Measurements from ENCODE around the gene ELK4. TPM values are rescaled to one million over a fixed set of nuclear protein-coding genes. Genes with fewer than 3 reads are reported as not detected.

ELK4 gene
- total RNA-seq, 1 donor, result 74.4 TPM

DNA sequence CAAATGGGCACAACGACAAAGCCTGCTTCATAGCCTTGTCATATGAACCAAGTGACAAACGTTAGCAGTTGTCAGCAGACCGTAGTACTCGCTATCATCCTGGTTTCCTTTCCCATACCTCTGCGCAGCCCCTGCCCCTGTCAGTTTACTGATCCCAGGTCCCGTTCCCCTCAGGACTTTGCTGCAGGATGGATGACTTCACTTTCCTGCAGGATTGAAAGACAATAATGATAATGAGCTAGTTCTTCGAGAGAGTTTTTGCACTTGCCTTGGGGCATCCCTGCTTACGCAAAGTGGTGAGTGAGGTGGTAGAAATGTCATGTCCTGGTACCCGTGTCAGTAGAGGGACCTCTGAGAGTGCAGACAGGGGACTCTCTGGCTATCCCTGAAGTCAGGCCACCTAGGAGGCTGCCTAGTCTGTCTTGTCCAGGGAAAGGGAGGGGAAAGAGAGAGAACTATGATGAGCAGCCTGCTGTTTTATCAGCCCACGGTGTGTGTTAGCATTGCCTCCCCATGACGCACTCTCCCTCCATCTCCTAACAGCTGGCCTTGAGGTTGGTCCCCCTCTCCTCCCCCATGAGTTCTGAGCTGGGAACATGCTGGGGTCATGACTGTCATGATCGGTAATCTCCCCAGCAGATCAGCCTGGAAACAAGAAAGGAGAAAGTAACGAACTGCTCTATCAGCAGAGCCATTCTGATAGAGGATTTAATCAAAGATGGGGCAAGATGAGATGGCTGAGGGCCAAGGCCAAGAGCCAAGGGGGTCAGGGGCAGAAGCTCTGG lies 53.7 kb downstream of the ELK4 start:
- no peaks in the 10 kb centered on the region for H3K27me3 ChIP-seq (ENCODE audit: insufficient read depth, low read length)
- peaks cover 3% of the 10 kb centered on the region for H3K4me1 ChIP-seq (ENCODE audit: insufficient read depth, low read length)
- H3K9me3 ChIP-seq (ENCODE audit: low read depth, low read length), result no peaks in the 10 kb centered on the region
- no peak overlapping the region for H3K4me3 ChIP-seq (ENCODE audit: low read length)

DNA sequence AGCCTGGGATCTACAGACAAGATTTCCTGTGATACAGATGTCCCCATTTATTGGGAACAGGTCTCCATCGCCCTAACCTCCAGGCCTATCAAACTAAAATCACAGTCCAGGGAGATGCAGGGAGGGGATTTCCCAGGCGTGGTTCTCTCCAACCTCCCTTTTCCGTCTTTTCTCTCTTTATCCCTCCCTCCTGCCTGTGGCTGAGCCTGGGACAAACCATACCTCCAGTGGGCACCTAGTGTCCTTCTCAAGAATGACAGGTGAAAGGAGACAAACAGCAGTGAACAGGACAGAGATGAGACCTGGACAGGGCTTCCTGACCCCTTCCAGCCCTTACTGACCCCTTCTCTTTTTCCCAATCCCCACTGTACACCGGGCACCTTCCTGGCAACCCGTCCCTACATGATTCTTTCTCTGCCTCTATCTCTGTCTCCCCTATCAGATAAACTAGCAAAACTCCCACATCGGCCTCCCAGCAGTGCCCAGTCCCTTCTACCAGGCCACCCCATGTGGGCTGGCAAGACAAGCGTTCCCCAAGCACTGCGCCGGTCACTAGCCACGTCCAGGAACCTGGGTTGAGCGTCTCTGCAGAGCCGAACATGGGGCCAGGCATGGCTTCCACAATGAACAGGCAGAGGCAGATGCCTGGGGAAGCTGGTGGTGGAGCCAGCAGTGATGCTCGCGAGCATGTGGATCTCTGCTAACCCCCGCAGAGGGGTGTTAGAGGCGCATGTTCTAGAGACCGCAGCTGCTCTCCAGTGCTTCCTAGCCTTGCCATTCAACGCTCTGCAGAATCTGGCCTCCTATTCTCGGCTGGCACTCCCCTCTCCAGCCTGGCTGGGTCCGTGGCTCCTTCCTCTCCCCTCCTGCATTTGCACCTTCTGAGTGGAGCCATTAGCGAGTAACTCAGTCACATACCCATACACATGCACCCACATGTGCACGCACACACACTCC lies 54.7 kb downstream of the ELK4 start:
- Histone ChIP-seq H3K4me3 (ENCODE audit: low read length) (no peak overlapping the region), H3K27me3 (ENCODE audit: insufficient read depth, low read length) (no peaks in the 10 kb centered on the region), H3K9me3 (ENCODE audit: low read depth, low read length) (no peaks in the 10 kb centered on the region), H3K4me1 (ENCODE audit: insufficient read depth, low read length) (peaks cover 2% of the 10 kb centered on the region)

DNA sequence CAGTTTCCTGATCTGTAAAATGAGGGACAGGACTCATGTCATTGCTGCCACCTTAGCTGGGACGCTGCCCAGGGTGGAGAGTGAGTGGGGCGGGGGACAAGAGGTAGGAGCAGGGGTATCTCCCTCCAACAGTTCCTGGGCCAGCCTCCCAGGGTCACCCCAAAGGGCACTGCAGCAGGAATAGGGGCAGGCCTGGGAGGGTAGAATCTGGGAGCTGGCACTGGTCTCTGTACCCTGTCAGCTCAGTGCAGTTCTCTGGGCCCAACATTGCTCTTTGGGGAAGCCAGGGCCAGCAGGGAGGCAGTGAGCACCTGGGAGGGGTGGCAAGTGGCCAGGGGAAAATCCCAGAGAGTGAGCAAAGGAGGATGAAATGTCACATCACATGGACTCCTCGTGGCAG lies 55.8 kb downstream of the ELK4 start:
- no peaks in the 10 kb centered on the region for H3K4me1 ChIP-seq (ENCODE audit: insufficient read depth, low read length)
- no peak overlapping the region for H3K4me3 ChIP-seq (ENCODE audit: low read length)
- H3K27me3 ChIP-seq (ENCODE audit: insufficient read depth, low read length), result peaks cover 2% of the 10 kb centered on the region
- H3K9me3 ChIP-seq (ENCODE audit: low read depth, low read length), result no peaks in the 10 kb centered on the region

DNA sequence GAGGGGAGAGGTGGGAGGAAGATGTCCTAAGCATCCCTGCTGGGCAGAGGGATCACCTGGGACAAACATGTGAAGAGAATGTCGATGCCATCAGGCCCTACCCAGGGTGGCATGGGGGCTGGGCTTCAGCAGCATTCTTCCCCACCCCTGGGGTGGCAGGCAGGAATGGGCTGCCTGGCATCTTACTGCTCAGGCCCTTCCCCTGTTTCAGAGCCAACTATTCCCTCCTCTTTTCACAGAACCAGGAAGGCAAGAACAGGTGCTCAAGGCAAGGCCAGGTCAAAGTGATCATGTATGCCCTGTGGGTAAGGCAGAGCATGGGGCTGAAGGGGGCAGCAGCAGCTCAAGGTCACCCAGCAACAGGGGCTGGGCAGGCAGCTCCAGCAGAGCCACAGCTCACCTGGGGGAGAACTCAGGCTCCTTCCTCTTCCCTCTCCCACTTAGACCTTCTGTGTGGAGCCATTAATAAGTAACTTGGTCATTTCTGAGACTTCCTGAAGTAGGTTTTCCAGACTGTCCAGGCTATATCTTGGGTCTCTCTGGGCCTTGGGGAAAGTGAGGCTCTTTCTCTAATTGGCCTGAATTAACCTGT lies 56.4 kb downstream of the ELK4 start:
- H3K4me1 ChIP-seq (ENCODE audit: insufficient read depth, low read length), result no peaks in the 10 kb centered on the region
- no peaks in the 10 kb centered on the region for H3K9me3 ChIP-seq (ENCODE audit: low read depth, low read length)
- H3K27me3 ChIP-seq (ENCODE audit: insufficient read depth, low read length), result peaks cover 5% of the 10 kb centered on the region
- H3K4me3 ChIP-seq (ENCODE audit: low read length), result no peak overlapping the region

DNA sequence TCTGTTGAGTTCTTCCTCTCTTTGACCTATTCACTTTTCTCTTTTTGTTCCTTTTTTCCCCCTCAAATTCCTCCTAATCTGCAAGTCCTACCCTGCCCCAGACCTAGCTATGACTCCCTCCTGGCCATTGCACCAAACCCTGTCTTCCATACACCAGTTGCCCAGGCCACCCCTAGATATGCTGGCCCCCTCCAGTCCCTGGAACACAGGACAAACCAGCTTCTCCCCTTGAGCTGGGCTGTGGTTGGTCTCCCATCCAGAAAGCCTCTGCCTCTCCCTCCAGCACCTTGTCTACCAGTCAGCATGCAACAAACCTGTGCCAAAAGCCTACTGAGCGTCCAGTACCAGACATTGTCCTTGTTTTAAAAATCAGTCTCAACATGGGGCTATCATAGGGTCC lies 59.4 kb downstream of the ELK4 start:
- peaks cover 26% of the 10 kb centered on the region for H3K27me3 ChIP-seq (ENCODE audit: insufficient read depth, low read length)
- H3K9me3 ChIP-seq (ENCODE audit: low read depth, low read length), result no peaks in the 10 kb centered on the region
- no peak overlapping the region for H3K4me3 ChIP-seq (ENCODE audit: low read length)
- H3K4me1 ChIP-seq (ENCODE audit: insufficient read depth, low read length), result no peaks in the 10 kb centered on the region

DNA sequence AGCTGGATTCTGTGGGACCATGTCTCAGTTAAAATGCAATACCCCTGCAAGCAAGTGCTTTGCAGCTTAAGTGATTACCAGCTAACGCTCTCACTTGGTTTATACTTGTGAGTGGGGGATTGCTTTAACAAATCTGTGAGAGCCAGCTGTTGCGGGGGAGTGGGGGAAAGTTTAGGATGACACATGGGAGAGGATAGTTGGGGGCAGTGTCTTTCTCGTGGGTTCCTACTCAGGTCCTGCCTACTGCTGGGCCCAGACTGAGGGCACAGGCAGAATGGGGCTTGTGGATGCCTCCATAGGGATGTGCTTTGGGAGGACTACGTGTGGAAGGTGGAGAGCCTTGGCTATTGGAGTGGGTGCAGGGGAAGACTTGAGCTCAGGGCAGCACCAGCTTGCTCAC lies 60.1 kb downstream of the ELK4 start:
- H3K27me3 ChIP-seq (ENCODE audit: insufficient read depth, low read length), result peaks cover 33% of the 10 kb centered on the region
- no peak overlapping the region for H3K4me3 ChIP-seq (ENCODE audit: low read length)
- no peaks in the 10 kb centered on the region for H3K4me1 ChIP-seq (ENCODE audit: insufficient read depth, low read length)
- no peaks in the 10 kb centered on the region for H3K9me3 ChIP-seq (ENCODE audit: low read depth, low read length)

DNA sequence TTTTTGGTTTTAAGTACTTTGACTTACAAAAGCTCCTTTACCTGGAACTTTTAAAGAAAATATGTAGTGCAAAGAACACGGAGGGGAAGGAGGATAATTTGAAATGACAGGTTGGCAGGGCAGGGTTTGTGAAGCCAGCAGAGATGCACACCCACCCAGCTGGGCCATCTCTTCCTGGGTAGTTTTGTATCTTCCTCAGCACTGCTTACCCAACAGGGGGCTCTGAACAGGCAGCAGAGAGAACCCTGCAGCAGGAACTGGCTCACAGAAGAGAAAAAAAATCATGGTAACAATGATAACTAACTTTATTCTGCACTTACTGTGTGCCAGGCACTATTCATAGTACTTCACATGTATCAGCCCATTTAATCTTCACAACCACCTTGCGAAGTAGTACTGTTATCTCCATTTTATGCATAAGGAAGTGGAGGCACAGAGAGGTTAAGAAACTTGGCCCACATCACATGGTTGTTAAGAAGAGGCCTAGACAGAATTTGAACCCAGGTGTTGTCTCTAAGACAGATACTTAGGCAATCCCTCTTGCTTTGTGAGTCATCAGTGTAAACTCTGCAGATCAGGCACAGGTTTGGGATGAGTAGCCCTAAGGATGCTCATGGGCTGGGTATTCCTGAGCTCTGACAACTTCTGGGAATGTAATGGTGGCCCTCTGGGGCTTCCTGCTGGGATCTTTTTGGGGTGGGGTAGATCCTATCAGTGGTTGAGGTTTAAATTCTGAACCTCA lies 60.8 kb downstream of the ELK4 start:
- H3K4me1 ChIP-seq (ENCODE audit: insufficient read depth, low read length), result no peaks in the 10 kb centered on the region
- no peak overlapping the region for H3K4me3 ChIP-seq (ENCODE audit: low read length)
- peaks cover 39% of the 10 kb centered on the region for H3K27me3 ChIP-seq (ENCODE audit: insufficient read depth, low read length)
- H3K9me3 ChIP-seq (ENCODE audit: low read depth, low read length), result no peaks in the 10 kb centered on the region

DNA sequence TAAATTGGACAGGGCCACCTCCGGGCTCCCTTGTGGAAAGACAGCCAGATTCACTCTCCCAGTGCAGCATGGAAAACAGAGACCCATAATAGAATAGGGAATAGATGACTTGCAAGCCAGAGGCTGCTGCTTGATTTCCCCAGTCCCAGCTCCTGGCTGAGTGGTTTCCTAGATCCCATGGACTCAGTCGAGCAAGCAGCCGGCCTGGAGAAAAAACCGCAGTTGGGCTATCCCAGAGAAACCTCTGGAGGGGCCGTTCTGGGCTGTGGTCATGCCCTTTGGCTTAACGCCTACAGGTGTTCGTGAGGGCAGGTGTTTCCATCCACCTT lies 61.7 kb downstream of the ELK4 start:
- peaks cover 44% of the 10 kb centered on the region for H3K27me3 ChIP-seq (ENCODE audit: insufficient read depth, low read length)
- no peaks in the 10 kb centered on the region for H3K4me1 ChIP-seq (ENCODE audit: insufficient read depth, low read length)
- H3K4me3 ChIP-seq (ENCODE audit: low read length), result no peak overlapping the region
- H3K9me3 ChIP-seq (ENCODE audit: low read depth, low read length), result no peaks in the 10 kb centered on the region

DNA sequence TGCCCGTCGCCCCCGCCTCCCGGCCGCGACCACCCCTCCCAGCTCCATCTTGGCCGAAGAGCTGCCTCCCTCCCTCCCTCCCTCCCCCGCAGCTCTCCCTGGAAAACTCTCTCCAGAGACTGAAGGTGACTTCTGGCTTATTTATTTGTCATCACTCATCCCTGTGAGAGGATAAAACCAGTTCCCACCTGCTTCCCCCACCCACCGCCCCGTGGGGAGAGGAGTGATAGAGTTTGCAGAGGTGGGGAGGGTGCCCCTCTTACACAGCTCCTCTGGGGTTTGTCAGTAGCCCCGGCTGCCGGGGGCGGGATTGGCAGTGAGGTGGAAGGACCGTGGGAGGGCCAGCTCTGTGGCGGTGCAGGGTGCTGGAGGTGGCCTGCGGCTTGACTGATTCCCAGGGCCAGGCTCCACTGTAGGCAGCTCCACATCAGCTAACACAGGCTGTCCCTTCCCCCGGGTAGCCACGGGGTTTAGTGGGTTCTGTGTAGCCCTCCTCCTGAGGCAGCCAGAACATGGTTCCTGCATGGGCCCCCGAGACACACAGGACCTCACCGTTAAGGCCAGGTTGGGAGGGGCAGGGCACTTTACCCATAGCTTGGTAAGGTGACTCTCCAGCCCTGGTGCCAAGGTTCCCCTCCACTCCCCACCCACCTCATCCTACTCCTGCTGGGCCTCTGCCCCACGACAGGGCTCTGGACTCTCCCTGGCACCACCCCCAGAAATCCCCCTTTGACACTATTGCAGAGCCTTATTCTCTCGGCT lies 62.2 kb downstream of the ELK4 start:
- Histone ChIP-seq H3K27me3 (ENCODE audit: insufficient read depth, low read length) (peaks cover 44% of the 10 kb centered on the region), H3K4me1 (ENCODE audit: insufficient read depth, low read length) (no peaks in the 10 kb centered on the region), H3K4me3 (ENCODE audit: low read length) (no peak overlapping the region), H3K9me3 (ENCODE audit: low read depth, low read length) (no peaks in the 10 kb centered on the region)

DNA sequence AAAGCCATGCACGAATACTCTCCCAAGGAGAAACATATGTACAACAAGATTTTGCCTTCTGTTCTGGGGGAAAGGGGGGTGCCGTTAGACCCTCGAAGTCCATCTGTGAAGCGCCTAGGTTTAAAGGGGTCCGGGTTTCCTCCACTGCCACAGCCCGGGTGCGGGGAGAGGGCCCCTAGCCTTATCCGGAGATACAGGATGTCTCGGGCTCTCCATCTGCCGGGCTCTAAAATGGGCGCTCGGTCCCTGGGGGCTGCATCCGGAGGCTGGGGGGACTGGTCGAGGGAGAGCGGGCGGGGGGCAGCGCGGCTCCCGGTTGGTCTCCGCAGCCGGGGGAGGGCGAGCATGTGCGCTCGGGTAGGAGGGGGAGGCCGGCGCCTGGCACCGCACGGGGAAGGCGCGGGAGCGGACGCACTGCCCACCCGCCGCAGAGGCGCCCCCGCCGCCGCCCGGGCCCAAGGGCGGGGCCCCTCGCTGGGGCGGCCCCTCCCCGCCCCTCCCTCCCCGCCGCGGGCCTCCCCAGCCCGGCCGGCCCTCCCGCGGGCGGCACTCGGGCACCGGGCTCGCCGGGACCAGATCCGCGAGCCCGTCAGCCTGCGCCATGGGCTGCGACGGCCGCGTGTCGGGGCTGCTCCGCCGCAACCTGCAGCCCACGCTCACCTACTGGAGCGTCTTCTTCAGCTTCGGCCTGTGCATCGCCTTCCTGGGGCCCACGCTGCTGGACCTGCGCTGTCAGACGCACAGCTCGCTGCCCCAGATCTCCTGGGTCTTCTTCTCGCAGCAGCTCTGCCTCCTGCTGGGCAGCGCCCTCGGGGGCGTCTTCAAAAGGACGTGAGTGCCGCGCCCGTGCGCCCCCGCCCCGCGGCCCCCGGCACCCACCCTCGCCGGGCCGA lies 63.1 kb downstream of the ELK4 start:
- no peak overlapping the region for H3K4me3 ChIP-seq (ENCODE audit: low read length)
- peaks cover 47% of the 10 kb centered on the region for H3K27me3 ChIP-seq (ENCODE audit: insufficient read depth, low read length)

DNA sequence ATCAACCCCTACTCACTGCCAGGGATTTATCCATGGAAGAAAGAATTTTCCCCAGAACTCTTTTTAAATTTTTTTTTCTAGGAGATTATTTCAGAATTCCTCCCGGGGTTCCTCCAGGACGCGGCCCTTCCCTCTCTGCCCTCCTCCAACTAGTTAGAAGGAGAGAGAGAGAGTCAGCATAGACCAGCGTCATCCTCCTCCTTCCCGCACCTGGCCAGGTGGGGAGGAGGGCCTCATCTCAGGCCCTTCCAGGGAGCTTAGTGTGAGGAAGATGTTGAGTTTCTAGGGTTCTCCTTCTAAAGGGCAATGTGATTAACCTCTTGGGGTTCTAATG lies 63.7 kb downstream of the ELK4 start:
- no peaks in the 10 kb centered on the region for H3K4me1 ChIP-seq (ENCODE audit: insufficient read depth, low read length)
- H3K9me3 ChIP-seq (ENCODE audit: low read depth, low read length), result no peaks in the 10 kb centered on the region
- peaks cover 47% of the 10 kb centered on the region for H3K27me3 ChIP-seq (ENCODE audit: insufficient read depth, low read length)
- H3K4me3 ChIP-seq (ENCODE audit: low read length), result no peak overlapping the region

More for the DNA sequence above, 63.1 kb downstream of the ELK4 start:
- Histone ChIP-seq H3K4me1 (ENCODE audit: insufficient read depth, low read length) (no peaks in the 10 kb centered on the region), H3K9me3 (ENCODE audit: low read depth, low read length) (no peaks in the 10 kb centered on the region)

DNA sequence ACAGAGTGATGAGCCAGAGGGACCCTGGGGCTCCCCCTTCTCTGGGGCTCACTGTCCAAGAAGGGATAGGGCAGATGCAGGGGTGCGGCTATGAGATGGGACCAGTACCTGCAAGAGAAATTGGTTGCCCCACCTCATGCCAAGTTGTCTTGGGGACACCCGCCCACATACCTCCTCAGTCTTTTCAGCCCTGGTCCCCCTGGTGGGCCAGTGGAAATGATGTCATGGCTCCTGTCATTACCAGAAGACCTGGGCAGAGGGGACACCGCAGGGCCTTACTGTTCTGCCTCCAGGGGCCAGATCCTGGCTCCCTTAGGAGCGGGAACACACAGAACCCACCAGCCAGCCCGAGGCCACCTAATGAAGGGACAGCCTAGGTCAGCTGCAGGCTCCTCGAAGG lies 64.1 kb downstream of the ELK4 start:
- no peaks in the 10 kb centered on the region for H3K9me3 ChIP-seq (ENCODE audit: low read depth, low read length)
- no peak overlapping the region for H3K4me3 ChIP-seq (ENCODE audit: low read length)
- peaks cover 47% of the 10 kb centered on the region for H3K27me3 ChIP-seq (ENCODE audit: insufficient read depth, low read length)
- no peaks in the 10 kb centered on the region for H3K4me1 ChIP-seq (ENCODE audit: insufficient read depth, low read length)

DNA sequence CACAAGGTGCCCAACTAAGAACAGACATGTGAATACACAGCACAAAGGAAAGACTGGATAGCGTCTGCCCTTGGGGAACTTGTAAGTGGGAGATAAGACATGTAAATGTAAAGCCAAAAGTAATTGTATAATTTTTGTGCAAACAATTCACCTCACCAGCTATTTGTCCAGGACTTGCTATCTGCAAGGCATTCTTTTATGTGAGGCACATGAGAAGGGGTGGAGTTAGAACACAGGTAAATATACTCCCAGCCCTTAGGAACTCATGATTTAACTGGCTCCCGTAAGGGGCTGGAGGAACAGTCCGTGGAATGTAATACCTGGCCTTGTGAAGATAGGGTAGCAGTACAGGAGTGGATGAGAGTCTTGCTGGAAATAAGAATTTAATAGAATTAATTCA lies 66.0 kb downstream of the ELK4 start:
- H3K4me3 ChIP-seq (ENCODE audit: low read length), result no peak overlapping the region
- peaks cover 10% of the 10 kb centered on the region for H3K9me3 ChIP-seq (ENCODE audit: low read depth, low read length)
- H3K4me1 ChIP-seq (ENCODE audit: insufficient read depth, low read length), result no peaks in the 10 kb centered on the region
- H3K27me3 ChIP-seq (ENCODE audit: insufficient read depth, low read length), result peaks cover 43% of the 10 kb centered on the region
